Natural killer cell treated with Interleukin-12 subunit alpha and Interleukin-12 subunit beta and Interleukin-15 and Interleukin-18, amount 100 ng/mL, for 72 hours (primary cell): ENCODE measurements around the gene LCA5L. TPM values are rescaled to one million over a fixed set of nuclear protein-coding genes. Genes with fewer than 3 reads are reported as not detected.
"Not testable (repeated sequence)": the region's sequence is repeated elsewhere in the genome, so short reads cannot be mapped to it uniquely, and the experiment has no call there.

Source experiments
- ATAC-seq, 2 donors: fragments of 150-1000 bp; cut with Tn5 transposase in 1 of 2; sonication (Bioruptor Pico), chemical (Tn5 transposase) in 1 of 2; 2 replicates each; pipeline ENCODE4 v1.10.0; 2021
- DNase-seq: peaks from one replicate; pipeline ENCODE4 v3.0.0; 2022; ENCODE audit warnings: low spot score
- H3K27ac Mint-ChIP-seq, 2 donors: 1 replicate in 1 of 2; 2 replicates in 1 of 2; pipeline ENCODE4 v1.8.0; 2022; ENCODE audit warnings: mixed read lengths in 2 of 2, mild to moderate bottlenecking in 1 of 2, moderate library complexity in 1 of 2
- H3K27me3 Mint-ChIP-seq, 2 donors: 1 replicate in 1 of 2; 2 replicates in 1 of 2; pipeline ENCODE4 v1.8.0; 2022; ENCODE audit warnings: mixed read lengths in 2 of 2
- H3K36me3 Mint-ChIP-seq: one replicate; pipeline ENCODE4 v1.8.0; 2022; ENCODE audit warnings: mixed read lengths
- H3K4me1 Mint-ChIP-seq, 2 donors: 1 replicate in 1 of 2; 2 replicates in 1 of 2; pipeline ENCODE4 v1.8.0; 2022; ENCODE audit warnings: low read depth in 2 of 2, mixed read lengths in 2 of 2, mild to moderate bottlenecking in 1 of 2
- H3K4me3 Mint-ChIP-seq: one replicate; pipeline ENCODE4 v1.8.0; 2022; ENCODE audit warnings: mixed read lengths
- H3K9me3 Mint-ChIP-seq: 2 replicates; pipeline ENCODE4 v1.8.0; 2022; ENCODE audit warnings: mixed read lengths
- total RNA-seq, 2 donors: library from RNA; stranded (reverse); gene quantifications; one replicate each; pipeline ENCODE4 v1.2.3, GENCODE V29; 2022

LCA5L gene
- total RNA-seq, 2 donors from 2014 or later: not detected

- Mint-ChIP-seq H3K4me3 (no peak overlapping the region), H3K27me3 (peaks cover 15 to 22% of the 10 kb centered on the region in 2 donors), H3K9me3 (no peaks in the 10 kb centered on the region), H3K27ac (no peak overlapping the region), H3K36me3 (no peaks in the 10 kb centered on the region), H3K4me1 (no peaks in the 10 kb centered on the region)
- ATAC-seq (no peak), DNase-seq (no peak)
Measured at GRCh38 chr21:39434950-39435349, 10.6 kb downstream of the LCA5L start.

GRCh38 chr21:39430954-39431353 lies 14.6 kb downstream of the LCA5L start:
- Mint-ChIP-seq H3K4me1 (no peaks in the 10 kb centered on the region), H3K9me3 (no peaks in the 10 kb centered on the region), H3K36me3 (no peaks in the 10 kb centered on the region), H3K27ac (no peak overlapping the region), H3K27me3 (peaks cover 0 to 4% of the 10 kb centered on the region in 2 donors), H3K4me3 (no peak overlapping the region)
- DNase-seq (no peak), ATAC-seq (no peak)

- no peak overlapping the region for H3K4me3 Mint-ChIP-seq
- no peaks in the 10 kb centered on the region for H3K9me3 Mint-ChIP-seq
- no peak overlapping the region for H3K27ac Mint-ChIP-seq
- H3K36me3 Mint-ChIP-seq: no peaks in the 10 kb centered on the region
- ATAC-seq (no peak), DNase-seq (no peak)
- H3K4me1 Mint-ChIP-seq: no peaks in the 10 kb centered on the region
- H3K27me3 Mint-ChIP-seq: peaks cover 0 to 4% of the 10 kb centered on the region in 2 donors
Measured at GRCh38 chr21:39430457-39430856, 15.1 kb downstream of the LCA5L start.

- Mint-ChIP-seq H3K27ac (no peak overlapping the region), H3K4me3 (no peak overlapping the region), H3K9me3 (no peaks in the 10 kb centered on the region), H3K36me3 (no peaks in the 10 kb centered on the region), H3K27me3 (peaks cover 0 to 4% of the 10 kb centered on the region in 2 donors), H3K4me1 (no peaks in the 10 kb centered on the region)
- no peak for ATAC-seq
- no peak for DNase-seq
Measured at GRCh38 chr21:39430016-39430415, 15.6 kb downstream of the LCA5L start.

- Mint-ChIP-seq H3K4me1 (no peaks in the 10 kb centered on the region), H3K27me3 (peaks cover 0 to 4% of the 10 kb centered on the region in 2 donors), H3K27ac (no peak overlapping the region), H3K36me3 (no peaks in the 10 kb centered on the region), H3K9me3 (no peaks in the 10 kb centered on the region), H3K4me3 (no peak overlapping the region)
- DNase-seq: no peak
- ATAC-seq: no peak
Measured at GRCh38 chr21:39429445-39429844, 16.1 kb downstream of the LCA5L start.

- DNase-seq (no peak), ATAC-seq (no peak)
- no peak overlapping the region for H3K4me3 Mint-ChIP-seq
- H3K27me3 Mint-ChIP-seq: no peaks in the 10 kb centered on the region
- H3K27ac Mint-ChIP-seq: no peak overlapping the region
- H3K36me3 Mint-ChIP-seq: no peaks in the 10 kb centered on the region
- no peaks in the 10 kb centered on the region for H3K9me3 Mint-ChIP-seq
- H3K4me1 Mint-ChIP-seq: no peaks in the 10 kb centered on the region
Measured at GRCh38 chr21:39422527-39423241, 22.9 kb downstream of the LCA5L start.

- H3K4me1 Mint-ChIP-seq, DNase-seq, H3K9me3 Mint-ChIP-seq, ATAC-seq, H3K27me3 Mint-ChIP-seq, H3K4me3 Mint-ChIP-seq, H3K36me3 Mint-ChIP-seq, H3K27ac Mint-ChIP-seq: not testable (repeated sequence)
Measured at GRCh38 chr21:39419204-39419603, 26.4 kb downstream of the LCA5L start.

GRCh38 chr21:39406065-39406464 lies 39.5 kb downstream of the LCA5L start:
- DNase-seq: no peak
- Mint-ChIP-seq H3K4me3 (no peak overlapping the region), H3K36me3 (peaks cover 9% of the 10 kb centered on the region), H3K27ac (no peak overlapping the region), H3K4me1 (no peaks in the 10 kb centered on the region), H3K27me3 (no peaks in the 10 kb centered on the region), H3K9me3 (peaks cover 5% of the 10 kb centered on the region)
- no peak for ATAC-seq

GRCh38 chr21:39400173-39400572 lies 45.4 kb downstream of the LCA5L start:
- Mint-ChIP-seq H3K27ac (no peak overlapping the region), H3K4me1 (no peaks in the 10 kb centered on the region), H3K9me3 (no peaks in the 10 kb centered on the region), H3K36me3 (no peaks in the 10 kb centered on the region), H3K4me3 (no peak overlapping the region), H3K27me3 (no peaks in the 10 kb centered on the region)
- ATAC-seq (no peak), DNase-seq (no peak)

GRCh38 chr21:39397646-39398385 lies 47.8 kb downstream of the LCA5L start:
- H3K9me3 Mint-ChIP-seq: no peaks in the 10 kb centered on the region
- ATAC-seq (no peak), DNase-seq (no peak)
- no peaks in the 10 kb centered on the region for H3K4me1 Mint-ChIP-seq
- no peak overlapping the region for H3K27ac Mint-ChIP-seq
- peaks cover 5% of the 10 kb centered on the region for H3K36me3 Mint-ChIP-seq
- no peak overlapping the region for H3K4me3 Mint-ChIP-seq
- H3K27me3 Mint-ChIP-seq: no peaks in the 10 kb centered on the region

- Mint-ChIP-seq H3K4me3 (no peak overlapping the region), H3K4me1 (peaks cover 14 to 18% of the 10 kb centered on the region in 2 donors), H3K27ac (no peak overlapping the region), H3K27me3 (no peaks in the 10 kb centered on the region), H3K36me3 (peaks cover 6% of the 10 kb centered on the region), H3K9me3 (no peaks in the 10 kb centered on the region)
- DNase-seq: no peak
- ATAC-seq: no peak
Measured at GRCh38 chr21:39392981-39393380, 52.6 kb downstream of the LCA5L start.

GRCh38 chr21:39390212-39390765 lies 55.3 kb downstream of the LCA5L start:
- Mint-ChIP-seq H3K9me3 (no peaks in the 10 kb centered on the region), H3K4me1 (peaks cover 14 to 31% of the 10 kb centered on the region in 2 donors), H3K27me3 (no peaks in the 10 kb centered on the region), H3K36me3 (peaks cover 6% of the 10 kb centered on the region), H3K4me3 (no peak overlapping the region), H3K27ac (no peak overlapping the region)
- ATAC-seq (no peak), DNase-seq (no peak)

- Mint-ChIP-seq H3K27ac (peak overlapping the region; percentile 73 to 87), H3K27me3 (no peaks in the 10 kb centered on the region), H3K9me3 (no peaks in the 10 kb centered on the region), H3K4me3 (peak overlapping the region; percentile 95), H3K4me1 (peaks cover 18 to 40% of the 10 kb centered on the region in 2 donors), H3K36me3 (peaks cover 6% of the 10 kb centered on the region)
- DNase-seq: no peak
- ATAC-seq: no peak
Measured at GRCh38 chr21:39388811-39389155, 56.8 kb downstream of the LCA5L start.

GRCh38 chr21:39388038-39388810 lies 57.4 kb downstream of the LCA5L start:
- no peaks in the 10 kb centered on the region for H3K9me3 Mint-ChIP-seq
- peak; percentile 91 for DNase-seq
- H3K36me3 Mint-ChIP-seq: peaks cover 5% of the 10 kb centered on the region
- H3K4me3 Mint-ChIP-seq: peak overlapping the region; percentile 95
- peak overlapping the region; percentile 73 to 87 for H3K27ac Mint-ChIP-seq
- peaks cover 18 to 40% of the 10 kb centered on the region in 2 donors for H3K4me1 Mint-ChIP-seq
- H3K27me3 Mint-ChIP-seq: no peaks in the 10 kb centered on the region
- ATAC-seq: peak; percentile 83 to 89
